Measurements from ENCODE around the gene C1QL4.

GRCh38 chr12:49305762-49306510, 31.1 kb downstream of the C1QL4 start:
- TF ChIP-seq POLR2AphosphoS5 (IDR thresholded peaks at IDR 0.05) = no peak
- no peak for TF ChIP-seq CTCF (IDR thresholded peaks at IDR 0.05)
- TF ChIP-seq POLR2A (IDR thresholded peaks at IDR 0.05) = no peak
